Stimulated activated CD8-positive, alpha-beta memory T cell treated with anti-CD3 and anti-CD28 coated beads, Interleukin-7, amount 100 ng/mL, for 24 hours (primary cell): ENCODE measurements around the gene STAT5B.
"Not testable (repeated sequence)": the region's sequence is repeated elsewhere in the genome, so short reads cannot be mapped to it uniquely, and the experiment has no call there.

Source experiments
- DNase-seq: peaks from one replicate; pipeline ENCODE4 v3.0.0-alpha.2; 2020; ENCODE audit warnings: low read depth

STAT5B gene

DNA sequence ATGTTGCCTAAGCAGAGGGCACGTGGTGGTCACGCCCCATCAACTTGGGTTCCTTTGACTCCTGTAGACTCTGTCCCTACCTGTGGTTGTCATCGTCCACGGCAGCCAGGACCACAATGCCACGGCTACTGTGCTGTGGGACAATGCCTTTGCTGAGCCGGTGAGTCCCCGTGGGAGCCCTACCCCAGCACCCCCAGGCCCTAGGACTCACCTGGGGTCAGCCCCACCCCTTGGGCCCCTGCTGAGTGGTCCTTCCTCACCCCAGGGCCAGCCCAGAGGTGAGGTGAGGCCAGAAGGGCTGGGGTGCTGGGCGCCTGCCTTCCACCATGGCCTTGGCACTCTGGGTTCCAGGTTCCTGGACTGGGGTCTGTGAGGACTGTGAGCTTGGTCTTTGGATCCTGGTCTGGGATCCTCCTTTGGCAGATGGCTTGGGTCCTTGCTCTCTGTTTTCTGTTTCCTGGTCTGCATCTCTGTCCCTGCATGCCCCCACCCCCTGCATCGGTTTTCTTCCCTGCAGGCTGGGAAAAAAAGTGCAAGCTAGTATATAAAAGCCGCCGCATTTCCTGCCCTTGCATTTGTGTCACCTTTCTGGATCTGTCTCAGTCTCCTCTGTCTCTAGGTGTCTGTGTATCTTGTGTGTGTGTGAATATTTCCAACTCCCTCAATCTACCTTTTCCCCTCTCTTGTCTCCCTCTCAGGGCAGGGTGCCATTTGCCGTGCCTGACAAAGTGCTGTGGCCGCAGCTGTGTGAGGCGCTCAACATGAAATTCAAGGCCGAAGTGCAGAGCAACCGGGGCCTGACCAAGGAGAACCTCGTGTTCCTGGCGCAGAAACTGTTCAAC lies 29.6 kb upstream of the STAT5B start:
- DNase-seq: no peak

- DNase-seq: not testable (repeated sequence)
Measured at GRCh38 chr17:42305031-42305330, 28.8 kb upstream of the STAT5B start.

- DNase-seq: no peak
Measured at GRCh38 chr17:42304187-42305030, 28.2 kb upstream of the STAT5B start.

DNA sequence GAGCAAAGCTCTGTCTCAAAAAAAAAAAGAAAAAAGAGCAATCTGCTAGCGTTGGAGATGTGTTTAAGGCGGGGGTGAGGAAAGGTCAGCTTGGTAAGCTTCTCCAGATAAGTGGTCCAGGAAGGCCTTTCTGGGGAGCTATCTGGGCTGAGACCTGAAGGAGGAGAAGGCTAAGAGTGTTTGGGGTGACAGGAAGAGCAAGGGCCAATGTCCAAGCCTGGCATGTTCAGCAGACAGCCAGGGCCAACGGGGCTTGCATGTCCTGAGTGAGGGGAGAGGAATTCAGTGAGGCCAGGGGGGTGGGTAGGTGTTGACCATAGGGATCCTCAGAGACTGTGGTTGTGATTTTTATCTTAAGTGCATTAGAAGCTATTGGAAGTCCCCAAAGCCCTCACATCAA lies 27.5 kb upstream of the STAT5B start:
- no peak for DNase-seq

DNA sequence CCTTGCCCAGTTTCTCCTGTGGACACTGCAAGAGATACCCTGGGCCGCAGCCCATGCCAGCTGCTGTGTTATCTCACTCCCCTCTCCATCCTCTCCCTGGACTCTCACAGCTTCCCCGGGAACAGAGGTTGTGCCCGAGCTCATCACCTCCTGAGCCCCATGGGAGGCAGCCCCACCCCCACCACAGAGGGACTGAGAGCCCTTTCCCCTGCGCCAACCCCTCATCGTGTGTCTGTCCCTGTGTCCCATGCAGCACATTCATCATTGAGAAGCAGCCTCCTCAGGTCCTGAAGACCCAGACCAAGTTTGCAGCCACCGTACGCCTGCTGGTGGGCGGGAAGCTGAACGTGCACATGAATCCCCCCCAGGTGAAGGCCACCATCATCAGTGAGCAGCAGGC lies 24.8 kb upstream of the STAT5B start:
- no peak for DNase-seq

DNA sequence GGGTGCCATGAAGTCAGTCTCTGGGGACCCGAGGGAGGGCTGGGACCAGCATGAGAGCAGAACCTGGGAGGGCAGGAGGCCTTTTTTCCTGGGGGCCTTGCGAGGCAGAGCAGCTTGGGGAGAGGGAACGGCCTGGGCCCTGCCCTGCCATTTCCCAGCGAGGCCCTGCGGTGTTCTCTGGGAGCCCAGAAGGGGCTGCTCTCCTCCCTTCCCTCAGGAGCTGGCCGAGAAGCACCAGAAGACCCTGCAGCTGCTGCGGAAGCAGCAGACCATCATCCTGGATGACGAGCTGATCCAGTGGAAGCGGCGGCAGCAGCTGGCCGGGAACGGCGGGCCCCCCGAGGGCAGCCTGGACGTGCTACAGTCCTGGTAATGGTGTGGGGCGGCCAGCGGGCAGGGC lies 23.7 kb upstream of the STAT5B start:
- not testable (repeated sequence) for DNase-seq

DNA sequence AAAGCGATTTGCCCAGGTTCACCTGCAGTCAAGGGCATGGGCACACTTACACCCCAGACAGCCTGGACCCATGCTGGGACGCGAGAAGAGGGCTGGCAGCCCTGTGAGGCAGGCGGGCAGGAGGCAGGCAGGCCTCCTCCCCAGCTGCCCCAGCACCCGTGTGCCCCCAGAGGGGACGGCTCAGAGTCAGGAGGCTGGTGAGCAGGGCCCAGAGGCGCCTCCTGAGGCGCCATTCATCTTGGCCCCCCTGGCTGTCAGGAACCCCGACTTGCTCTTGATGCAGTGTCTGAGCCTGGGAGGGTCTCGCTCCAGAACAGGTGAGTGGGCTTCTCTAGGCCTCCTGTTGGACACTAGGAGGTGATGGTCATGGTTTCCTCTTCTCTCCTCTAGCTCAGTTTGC lies 23.2 kb upstream of the STAT5B start:
- DNase-seq: not testable (repeated sequence)

DNA sequence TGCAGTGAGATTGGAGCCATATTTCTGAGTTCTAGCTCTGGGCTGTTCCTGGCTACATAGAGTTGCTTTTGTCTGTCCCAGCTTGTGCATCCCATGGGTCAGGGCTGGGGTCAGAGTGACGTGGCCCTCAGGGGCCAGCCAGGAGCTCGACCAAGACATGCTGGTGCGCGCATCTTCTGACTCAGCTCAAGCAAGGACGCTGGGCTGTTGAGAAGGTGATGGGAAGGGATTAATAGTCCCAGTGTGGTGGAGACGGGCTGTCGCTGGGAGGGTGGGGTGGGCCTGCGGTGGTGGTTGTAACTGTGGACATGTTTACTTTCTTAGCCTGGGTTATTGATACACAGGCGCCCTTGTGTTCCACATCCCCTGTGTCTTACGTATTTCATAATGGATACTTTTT lies 21.6 kb upstream of the STAT5B start:
- DNase-seq: not testable (repeated sequence)

DNA sequence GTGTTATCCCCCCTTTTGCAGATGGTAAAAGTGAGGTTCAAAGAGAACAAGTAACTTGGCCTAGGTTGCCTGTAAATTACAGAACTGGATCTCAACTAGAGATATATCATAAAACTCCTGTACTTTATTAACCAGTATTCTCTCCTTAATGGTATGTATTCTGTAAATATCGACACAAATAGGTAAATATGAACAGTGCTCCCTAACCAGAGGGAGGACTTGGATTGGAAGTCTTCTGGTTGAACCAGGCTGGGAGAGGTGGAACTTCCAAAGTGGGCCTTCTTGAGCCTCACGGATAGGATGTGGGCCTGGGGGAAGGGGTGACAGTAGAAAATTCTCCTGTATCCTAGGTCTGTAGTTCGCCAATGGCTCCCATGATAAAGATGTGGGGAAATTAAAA lies 19.8 kb upstream of the STAT5B start:
- DNase-seq: no peak

- DNase-seq: no peak
Measured at GRCh38 chr17:42294469-42295398, 18.5 kb upstream of the STAT5B start.

- DNase-seq: no peak
Measured at GRCh38 chr17:42291129-42291528, 14.9 kb upstream of the STAT5B start.

DNA sequence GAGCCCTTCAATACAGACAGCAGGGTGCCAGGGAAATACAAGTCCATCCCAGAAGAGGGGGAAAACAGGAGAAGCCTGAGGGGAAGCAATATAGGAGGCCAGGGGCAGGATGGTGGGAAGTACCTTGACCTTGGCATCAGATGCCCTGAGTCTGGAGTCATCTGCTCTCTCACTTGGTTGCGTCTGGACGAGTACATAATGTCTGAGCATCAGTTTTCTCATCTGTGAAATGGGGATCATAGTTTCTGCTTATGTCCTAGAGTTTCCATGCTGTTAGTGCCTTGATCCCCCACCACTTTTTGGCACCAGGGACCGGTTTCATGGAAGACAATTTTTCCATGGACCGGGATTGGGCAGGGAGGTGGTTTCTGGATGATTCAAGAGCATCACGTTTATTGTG lies 14.4 kb upstream of the STAT5B start:
- DNase-seq: no peak

DNA sequence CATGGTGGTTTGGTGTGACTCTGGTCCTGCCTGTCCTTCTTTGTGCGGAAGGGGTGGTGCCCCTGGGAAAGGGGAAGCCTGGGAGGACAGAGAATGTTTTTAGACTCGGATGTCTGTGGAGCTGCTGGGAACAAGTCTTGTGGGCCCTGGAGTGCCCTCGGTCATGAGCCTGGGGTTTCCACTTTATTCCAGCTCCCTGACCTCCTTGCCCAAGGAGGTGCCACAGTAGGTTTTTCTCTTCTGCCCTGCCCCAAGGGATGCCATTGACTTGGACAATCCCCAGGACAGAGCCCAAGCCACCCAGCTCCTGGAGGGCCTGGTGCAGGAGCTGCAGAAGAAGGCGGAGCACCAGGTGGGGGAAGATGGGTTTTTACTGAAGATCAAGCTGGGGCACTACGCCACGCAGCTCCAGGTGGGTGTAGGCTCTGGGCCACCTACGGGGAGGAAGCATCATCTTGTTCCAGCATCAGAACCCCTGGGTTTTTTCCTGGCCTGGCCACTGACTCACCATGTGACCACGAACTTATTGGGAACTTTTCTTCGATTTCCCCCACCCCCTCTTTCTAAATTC lies 13.5 kb upstream of the STAT5B start:
- DNase-seq: no peak

- no peak for DNase-seq
Measured at GRCh38 chr17:42288803-42289610, 12.8 kb upstream of the STAT5B start.

DNA sequence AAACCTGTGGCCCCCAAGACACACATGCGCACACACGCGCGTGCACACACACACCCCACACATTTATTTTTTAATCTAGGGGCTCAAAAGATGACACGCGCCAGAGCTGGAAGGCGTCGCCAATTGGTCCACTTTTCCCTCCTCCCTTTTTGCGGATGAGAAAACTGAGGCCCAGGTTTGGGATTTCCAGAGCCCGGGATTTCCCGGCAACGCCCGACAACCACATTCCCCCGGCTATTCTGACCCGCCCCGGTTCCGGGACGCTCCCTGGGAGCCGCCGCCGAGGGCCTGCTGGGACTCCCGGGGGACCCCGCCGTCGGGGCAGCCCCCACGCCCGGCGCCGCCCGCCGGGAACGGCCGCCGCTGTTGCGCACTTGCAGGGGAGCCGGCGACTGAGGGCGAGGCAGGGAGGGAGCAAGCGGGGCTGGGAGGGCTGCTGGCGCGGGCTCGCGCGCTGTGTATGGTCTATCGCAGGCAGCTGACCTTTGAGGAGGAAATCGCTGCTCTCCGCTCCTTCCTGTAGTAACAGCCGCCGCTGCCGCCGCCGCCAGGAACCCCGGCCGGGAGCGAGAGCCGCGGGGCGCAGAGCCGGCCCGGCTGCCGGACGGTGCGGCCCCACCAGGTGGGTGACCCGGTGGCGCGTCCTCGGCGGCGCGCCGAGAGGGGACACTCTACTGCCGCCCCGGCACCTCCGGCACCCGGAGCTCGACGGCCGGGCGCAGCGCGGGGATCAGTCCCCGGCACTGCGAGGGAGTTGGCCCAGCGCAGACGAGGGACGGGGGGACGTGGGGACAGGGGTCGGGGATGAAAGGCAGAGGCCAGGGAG lies 12.0 kb upstream of the STAT5B start, which contains the start of gene STAT5A:
TSS of gene STAT5A (plus strand) at position 522 of the 826 bp plus-strand sequence. CDS start 914 bp downstream, outside the sequence.
- peak; percentile 33 for DNase-seq

DNA sequence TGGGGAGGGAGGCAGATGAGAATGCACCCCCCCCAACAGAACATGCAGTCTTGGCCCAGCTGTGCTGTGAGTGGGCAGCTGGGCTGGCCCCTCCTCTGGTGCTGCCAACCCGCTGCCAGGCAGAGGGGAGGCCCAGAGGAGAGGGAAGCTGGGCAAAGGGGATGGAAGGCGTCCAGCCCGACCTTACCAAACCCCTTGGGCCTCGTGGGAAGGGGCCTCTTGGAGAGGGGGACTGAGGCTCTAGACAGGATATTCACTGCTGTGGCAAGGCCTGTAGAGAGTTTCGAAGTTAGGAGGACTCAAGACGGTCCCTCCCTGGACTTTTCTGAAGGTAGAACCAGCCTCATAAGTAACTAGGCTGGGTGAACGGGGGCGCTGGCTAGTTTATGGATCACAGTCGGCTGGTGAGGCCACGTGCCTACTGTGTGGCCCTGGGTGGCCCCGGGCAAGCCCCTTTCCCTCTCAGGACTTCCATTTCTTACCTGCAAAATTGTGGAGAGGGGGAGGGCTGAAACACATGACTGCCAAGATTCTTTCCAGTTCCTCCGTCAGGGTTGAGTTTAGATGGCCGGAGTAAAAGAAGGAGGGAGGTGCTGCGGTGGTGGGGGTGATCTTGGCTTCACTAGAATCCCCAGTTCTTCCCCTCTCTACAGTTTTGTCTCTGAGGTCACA lies 11.2 kb upstream of the STAT5B start:
- DNase-seq: peak; percentile 12

GRCh38 chr17:42286411-42287221 lies 10.4 kb upstream of the STAT5B start:
- no peak for DNase-seq

- DNase-seq: no peak
Measured at GRCh38 chr17:42285346-42286050, 9.3 kb upstream of the STAT5B start.
